Ascending aorta (tissue), 2 donors: ENCODE data around the gene SYTL2. TPM values are rescaled to one million over a fixed set of nuclear protein-coding genes. Genes with fewer than 3 reads are reported as not detected.

ENCODE experiments used
- DNase-seq, 2 donors: peaks; one replicate each; pipeline ENCODE4 v3.0.0-alpha.2; 2019; ENCODE audit warnings: low spot score in 2 of 2
- H3K27ac ChIP-seq, 2 donors: fragments of 200-600 bp; sonication (generic); one replicate each; pipeline ENCODE4 v1.5.1; 2016 to 2017; ENCODE audit warnings: mild to moderate bottlenecking in 1 of 2
- H3K27me3 ChIP-seq: fragments of 200-600 bp; sonication (generic); one replicate; pipeline ENCODE4 v1.5.1; 2017
- H3K36me3 ChIP-seq, 2 donors: fragments of 200-600 bp; sonication (generic); one replicate each; pipeline ENCODE4 v1.5.1; 2016
- H3K4me1 ChIP-seq, 2 donors: fragments of 200-600 bp; sonication (generic); one replicate each; pipeline ENCODE4 v1.5.1; 2016 to 2017; ENCODE audit warnings: mild to moderate bottlenecking in 1 of 2
- H3K4me3 ChIP-seq, 2 donors: fragments of 200-600 bp; sonication (generic); one replicate each; pipeline ENCODE4 v1.5.1; 2016 to 2017; ENCODE audit warnings: mild to moderate bottlenecking in 1 of 2
- H3K9me3 ChIP-seq, 2 donors: fragments of 200-600 bp; sonication (generic); one replicate each; pipeline ENCODE4 v1.5.1; 2016
- intact Hi-C: fragments of 100-400 bp; cut with DNase I; formaldehyde crosslinking; loops from one replicate; pipeline ENCODE4 v1.15.1; 2023
- total RNA-seq: library from RNA; depleted of rRNA; stranded (reverse); fragments of >200 nt; gene quantifications from one replicate; pipeline ENCODE4 v1.1.0, GENCODE V29; 2016
- TF ChIP-seq, protein P1 (sequence below), 3 experiments: fragments of 200-600 bp in 2 of 3; fragments of 450-650 bp in 1 of 3; sonication (generic) in 2 of 3; IDR thresholded peaks; one replicate each; pipeline ENCODE4 v1.5.1; 2016 to 2019; ENCODE audit warnings: antibody characterized with exemption in 3 of 3, mild to moderate bottlenecking in 1 of 3, moderate library complexity in 1 of 3

The SYTL2 gene
- total RNA-seq, 1 donor from 2014 or later, result 151 TPM

DNA sequence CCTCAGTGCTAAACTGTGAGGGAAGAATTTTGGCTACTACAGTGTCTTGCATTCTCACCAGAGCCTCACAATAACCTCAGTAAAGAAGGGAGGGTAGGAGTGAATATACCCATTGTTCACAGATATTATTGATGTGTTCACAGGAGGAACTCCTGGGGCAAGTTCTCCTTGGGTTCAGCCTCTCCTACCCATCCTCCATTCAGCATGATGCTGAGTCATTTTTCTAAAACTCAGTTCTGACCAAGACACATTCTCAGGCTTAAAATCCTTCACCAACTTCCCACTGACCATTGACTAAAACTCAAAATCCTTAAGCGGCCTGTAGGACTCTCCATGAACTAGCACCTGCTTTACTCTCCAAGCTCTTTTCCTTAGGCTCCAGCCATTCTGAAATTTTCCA lies 48.7 kb downstream of the SYTL2 start:
- intact Hi-C loops, result no loop called here
- DNase-seq, result no peak
- H3K27me3 ChIP-seq, result no peaks in the 10 kb centered on the region
- no peaks in the 10 kb centered on the region for H3K4me1 ChIP-seq
- H3K9me3 ChIP-seq, result no peaks in the 10 kb centered on the region
- no peak overlapping the region for H3K27ac ChIP-seq
- no peaks in the 10 kb centered on the region for H3K36me3 ChIP-seq
- no peak overlapping the region for H3K4me3 ChIP-seq
- TF ChIP-seq, protein P1, sequence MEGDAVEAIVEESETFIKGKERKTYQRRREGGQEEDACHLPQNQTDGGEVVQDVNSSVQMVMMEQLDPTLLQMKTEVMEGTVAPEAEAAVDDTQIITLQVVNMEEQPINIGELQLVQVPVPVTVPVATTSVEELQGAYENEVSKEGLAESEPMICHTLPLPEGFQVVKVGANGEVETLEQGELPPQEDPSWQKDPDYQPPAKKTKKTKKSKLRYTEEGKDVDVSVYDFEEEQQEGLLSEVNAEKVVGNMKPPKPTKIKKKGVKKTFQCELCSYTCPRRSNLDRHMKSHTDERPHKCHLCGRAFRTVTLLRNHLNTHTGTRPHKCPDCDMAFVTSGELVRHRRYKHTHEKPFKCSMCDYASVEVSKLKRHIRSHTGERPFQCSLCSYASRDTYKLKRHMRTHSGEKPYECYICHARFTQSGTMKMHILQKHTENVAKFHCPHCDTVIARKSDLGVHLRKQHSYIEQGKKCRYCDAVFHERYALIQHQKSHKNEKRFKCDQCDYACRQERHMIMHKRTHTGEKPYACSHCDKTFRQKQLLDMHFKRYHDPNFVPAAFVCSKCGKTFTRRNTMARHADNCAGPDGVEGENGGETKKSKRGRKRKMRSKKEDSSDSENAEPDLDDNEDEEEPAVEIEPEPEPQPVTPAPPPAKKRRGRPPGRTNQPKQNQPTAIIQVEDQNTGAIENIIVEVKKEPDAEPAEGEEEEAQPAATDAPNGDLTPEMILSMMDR (IDR thresholded peaks at IDR 0.05), result no peak

DNA sequence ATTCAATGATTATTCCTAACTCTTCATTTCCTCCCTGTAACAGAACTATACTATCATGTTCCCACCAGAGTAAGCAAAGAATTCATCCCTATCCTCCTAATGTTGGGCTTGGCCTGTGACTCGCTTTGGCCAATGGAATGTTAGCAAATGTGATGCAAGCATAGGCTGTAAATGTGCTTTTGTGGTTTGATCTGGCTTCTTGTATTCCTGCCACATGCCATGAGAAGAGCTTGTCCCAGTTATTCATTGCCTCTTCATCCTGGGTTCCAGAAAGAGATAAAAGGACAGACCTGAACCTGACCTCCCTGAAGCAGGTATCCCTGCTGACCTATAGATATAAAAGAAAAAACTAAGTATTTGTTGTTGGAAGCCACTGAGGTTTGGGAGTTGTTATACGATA lies 51.0 kb downstream of the SYTL2 start:
- TF ChIP-seq, protein P1 (IDR thresholded peaks at IDR 0.05), result no peak
- DNase-seq, result no peak
- Histone ChIP-seq H3K9me3 (no peaks in the 10 kb centered on the region), H3K27me3 (no peaks in the 10 kb centered on the region), H3K27ac (no peak overlapping the region), H3K4me3 (no peak overlapping the region), H3K4me1 (peaks cover 0 to 3% of the 10 kb centered on the region in 2 donors), H3K36me3 (no peaks in the 10 kb centered on the region)
- intact Hi-C loops, result no loop called here

DNA sequence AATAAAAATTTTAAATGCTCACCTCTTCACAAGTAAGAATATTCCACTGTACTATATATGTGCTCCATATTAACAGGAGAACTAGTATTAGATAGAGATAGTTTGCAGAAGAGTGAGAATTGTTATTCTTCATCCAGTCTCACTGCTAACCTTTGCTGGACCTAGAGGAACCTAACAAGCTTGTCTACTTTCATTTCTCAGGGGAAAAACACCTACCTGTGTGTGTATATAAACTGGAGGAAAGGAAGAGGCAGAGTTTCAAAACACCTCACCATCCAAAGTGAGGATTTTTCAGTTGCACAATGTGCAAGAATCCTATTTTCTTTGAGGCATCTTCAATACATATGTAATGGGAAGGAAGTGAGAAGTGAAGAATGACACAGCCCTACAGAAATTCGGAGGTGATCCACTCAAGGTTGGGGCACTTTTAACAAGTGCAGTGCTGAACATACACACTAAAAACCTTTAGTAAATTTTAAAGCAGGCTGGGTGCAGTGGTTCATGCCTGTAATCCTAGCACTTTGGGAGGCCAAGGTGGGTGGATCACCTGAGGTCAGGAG lies 52.4 kb downstream of the SYTL2 start:
- Histone ChIP-seq H3K36me3 (no peaks in the 10 kb centered on the region), H3K4me3 (no peak overlapping the region), H3K4me1 (peaks cover 0 to 3% of the 10 kb centered on the region in 2 donors), H3K9me3 (no peaks in the 10 kb centered on the region), H3K27me3 (no peaks in the 10 kb centered on the region), H3K27ac (no peak overlapping the region)
- TF ChIP-seq, protein P1 (IDR thresholded peaks at IDR 0.05), result no peak
- intact Hi-C loops, result no loop called here
- no peak for DNase-seq

DNA sequence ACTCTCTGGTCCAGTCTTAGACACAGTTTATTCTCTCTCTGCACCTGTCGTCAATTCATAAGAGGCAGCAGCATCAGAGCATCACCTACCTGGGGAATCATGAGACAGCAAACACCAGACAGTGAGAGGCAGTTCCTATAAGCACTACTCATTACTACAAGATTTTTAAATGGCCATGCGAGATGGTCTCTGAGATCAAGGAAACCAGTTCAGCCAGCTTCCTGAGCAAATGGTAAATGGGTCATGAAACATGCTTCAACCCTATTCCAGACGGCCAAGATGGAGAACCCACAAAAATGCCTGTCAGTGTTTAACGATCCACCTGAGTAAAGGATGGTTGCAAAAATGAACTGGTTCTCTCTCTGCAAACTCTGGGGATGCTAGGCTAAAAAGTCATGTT lies 52.9 kb downstream of the SYTL2 start:
- Histone ChIP-seq H3K27ac (peak overlapping the region in 1 of 2 donors; percentile 46), H3K27me3 (no peaks in the 10 kb centered on the region), H3K9me3 (no peaks in the 10 kb centered on the region), H3K4me1 (peaks cover 0 to 3% of the 10 kb centered on the region in 2 donors), H3K36me3 (no peaks in the 10 kb centered on the region), H3K4me3 (no peak overlapping the region)
- no peak for DNase-seq
- TF ChIP-seq, protein P1 (IDR thresholded peaks at IDR 0.05), result no peak
- intact Hi-C loops, result no loop called here

DNA sequence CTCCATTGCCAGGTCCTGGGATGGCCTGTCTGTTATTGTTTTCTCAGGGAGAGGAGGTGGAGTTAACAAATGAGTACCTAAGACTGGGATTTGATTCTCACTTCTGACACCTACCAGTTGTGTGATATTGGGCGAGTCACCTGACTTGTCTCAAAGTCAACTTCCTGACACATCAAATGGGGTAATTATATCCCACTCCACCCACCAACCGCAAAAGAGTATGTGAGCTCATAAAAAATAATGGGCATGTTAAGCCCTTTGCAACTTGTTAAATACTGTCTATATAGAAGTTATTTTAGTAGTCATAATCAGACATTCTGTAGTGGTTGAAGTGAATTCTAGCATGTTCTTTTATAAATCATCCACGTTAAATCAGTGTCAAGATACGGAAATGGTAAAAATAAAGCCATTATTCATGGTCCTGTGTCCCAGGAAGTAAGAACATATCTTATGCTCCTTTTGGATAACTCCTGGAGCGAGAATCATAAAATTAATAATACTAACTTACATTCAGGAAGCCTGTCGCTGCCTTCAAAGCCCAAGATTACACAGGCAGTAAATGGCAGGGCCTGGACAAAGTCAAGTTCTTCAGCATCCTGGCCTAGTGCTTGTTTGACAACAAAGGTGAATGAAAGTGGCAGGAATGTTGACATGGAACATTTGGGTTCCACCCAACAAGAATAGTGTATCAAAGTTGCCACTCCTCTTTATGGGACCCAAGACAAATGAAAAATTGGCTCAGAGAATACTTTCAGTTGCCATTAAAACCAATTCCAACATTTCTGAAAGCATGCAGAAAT lies 54.3 kb downstream of the SYTL2 start:
- intact Hi-C loops, result no loop called here
- Histone ChIP-seq H3K9me3 (no peaks in the 10 kb centered on the region), H3K27me3 (no peaks in the 10 kb centered on the region), H3K4me1 (peaks cover 0 to 3% of the 10 kb centered on the region in 2 donors), H3K36me3 (no peaks in the 10 kb centered on the region), H3K4me3 (no peak overlapping the region), H3K27ac (peak overlapping the region; percentile 52 to 69)
- no peak for DNase-seq
- TF ChIP-seq, protein P1 (IDR thresholded peaks at IDR 0.05), result no peak
